ENCODE measurements around the gene SHANK3.
"Not testable (repeated sequence)": the region's sequence is repeated elsewhere in the genome, so short reads cannot be mapped to it uniquely, and the experiment has no call there.

Gene SHANK3

DNA sequence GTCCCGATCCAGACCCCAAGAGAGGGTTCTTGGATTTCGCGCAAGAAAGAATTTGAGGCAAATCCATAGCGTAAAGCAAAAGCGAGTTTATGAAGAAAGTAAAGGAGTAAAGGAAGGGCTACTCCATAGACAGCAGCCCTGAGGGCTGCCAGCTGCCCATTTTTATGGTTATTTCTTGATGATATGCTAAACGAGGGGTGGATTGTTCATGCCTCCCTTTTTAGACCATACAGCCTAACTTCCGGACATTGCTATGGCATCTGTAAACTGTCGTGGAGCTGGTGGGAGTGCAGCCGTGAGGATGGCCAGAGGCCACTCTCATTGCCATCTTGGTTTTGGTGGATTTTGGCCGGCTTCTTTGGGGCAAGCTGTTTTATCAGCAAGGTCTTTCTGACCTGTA is 19.4 kb upstream of the SHANK3 start:
- Histone ChIP-seq H3K27me3 (replicated peaks in 2 of 5; ENCODE audit: control insufficient read depth in 4 of 5, insufficient read depth in 5 of 5, low read length in 4 of 5) (no peaks in the 10 kb centered on the region), H3K27ac (ENCODE audit: insufficient read depth in 1 of 2, low read depth in 1 of 2, low read length in 2 of 2, poor library complexity in 1 of 2, severe bottlenecking in 2 of 2) (no peak overlapping the region), H3K9me3 (ENCODE audit: control extremely low read depth in 1 of 5, control insufficient read depth in 4 of 5, insufficient read depth in 2 of 5, low read depth in 1 of 5, low read length in 4 of 5) (peaks cover 0 to 5% (median 0%) of the 10 kb centered on the region in 5 experiments), H3K36me3 (ENCODE audit: control insufficient read depth in 4 of 4, insufficient read depth in 4 of 4, low read length in 3 of 4) (no peaks in the 10 kb centered on the region), H3K4me3 (ENCODE audit: control insufficient read depth in 1 of 7, extremely low read depth in 1 of 7, insufficient read depth in 4 of 7, low read depth in 2 of 7, low read length in 6 of 7) (no peak overlapping the region), H3K4me1 (ENCODE audit: control extremely low read depth in 1 of 4, control insufficient read depth in 4 of 4, insufficient read depth in 4 of 4, low read length in 3 of 4) (peaks cover 0 to 16% (median 2%) of the 10 kb centered on the region in 4 experiments)
- ChIA-PET POLR2A (no interaction called here), CTCF (no interaction called here)
- 100% methylated on average over 9 of the region's 10 CpGs for WGBS (ENCODE audit: insufficient coverage)
- no peak for DNase-seq

DNA sequence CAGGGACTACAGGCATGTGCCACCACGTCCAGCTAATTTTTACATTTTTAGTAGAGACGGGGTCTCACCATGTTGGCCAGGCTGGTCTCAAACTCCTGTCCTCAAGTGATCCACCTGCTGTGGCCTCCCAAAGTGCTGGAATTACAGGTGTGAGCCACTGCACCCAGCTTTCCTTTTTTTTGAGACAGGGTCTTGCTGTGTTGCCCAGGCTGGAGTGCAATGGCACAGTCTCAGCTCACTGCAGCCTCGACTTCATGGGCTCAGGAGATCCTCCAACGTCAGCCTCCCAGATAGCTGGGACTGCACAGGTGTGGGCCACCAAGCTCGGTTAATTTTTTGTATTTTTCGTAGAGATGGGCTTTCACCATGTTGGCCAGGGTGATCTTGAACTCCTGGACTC is 18.0 kb upstream of the SHANK3 start:
- peaks cover 0 to 16% (median 2%) of the 10 kb centered on the region in 4 experiments for H3K4me1 ChIP-seq (ENCODE audit: control extremely low read depth in 1 of 4, control insufficient read depth in 4 of 4, insufficient read depth in 4 of 4, low read length in 3 of 4)
- H3K4me3 ChIP-seq (ENCODE audit: control insufficient read depth in 1 of 7, extremely low read depth in 1 of 7, insufficient read depth in 4 of 7, low read depth in 2 of 7, low read length in 6 of 7); H3K9me3 ChIP-seq (ENCODE audit: control extremely low read depth in 1 of 5, control insufficient read depth in 4 of 5, insufficient read depth in 2 of 5, low read depth in 1 of 5, low read length in 4 of 5); DNase-seq; POLR2A ChIA-PET; H3K27ac ChIP-seq (ENCODE audit: insufficient read depth in 1 of 2, low read depth in 1 of 2, low read length in 2 of 2, poor library complexity in 1 of 2, severe bottlenecking in 2 of 2); H3K27me3 ChIP-seq (replicated peaks in 2 of 5; ENCODE audit: control insufficient read depth in 4 of 5, insufficient read depth in 5 of 5, low read length in 4 of 5); H3K36me3 ChIP-seq (ENCODE audit: control insufficient read depth in 4 of 4, insufficient read depth in 4 of 4, low read length in 3 of 4): not testable (repeated sequence)
- whole genome bisulfite sequencing (ENCODE audit: insufficient coverage) = 90% methylated on average over 6 of the region's 6 CpGs
- CTCF ChIA-PET = interaction anchor here (1.0 kb wide), 1 partner anchor 15 kb away, joined by 3 read pairs; no protein-coding TSS in a partner anchor

DNA sequence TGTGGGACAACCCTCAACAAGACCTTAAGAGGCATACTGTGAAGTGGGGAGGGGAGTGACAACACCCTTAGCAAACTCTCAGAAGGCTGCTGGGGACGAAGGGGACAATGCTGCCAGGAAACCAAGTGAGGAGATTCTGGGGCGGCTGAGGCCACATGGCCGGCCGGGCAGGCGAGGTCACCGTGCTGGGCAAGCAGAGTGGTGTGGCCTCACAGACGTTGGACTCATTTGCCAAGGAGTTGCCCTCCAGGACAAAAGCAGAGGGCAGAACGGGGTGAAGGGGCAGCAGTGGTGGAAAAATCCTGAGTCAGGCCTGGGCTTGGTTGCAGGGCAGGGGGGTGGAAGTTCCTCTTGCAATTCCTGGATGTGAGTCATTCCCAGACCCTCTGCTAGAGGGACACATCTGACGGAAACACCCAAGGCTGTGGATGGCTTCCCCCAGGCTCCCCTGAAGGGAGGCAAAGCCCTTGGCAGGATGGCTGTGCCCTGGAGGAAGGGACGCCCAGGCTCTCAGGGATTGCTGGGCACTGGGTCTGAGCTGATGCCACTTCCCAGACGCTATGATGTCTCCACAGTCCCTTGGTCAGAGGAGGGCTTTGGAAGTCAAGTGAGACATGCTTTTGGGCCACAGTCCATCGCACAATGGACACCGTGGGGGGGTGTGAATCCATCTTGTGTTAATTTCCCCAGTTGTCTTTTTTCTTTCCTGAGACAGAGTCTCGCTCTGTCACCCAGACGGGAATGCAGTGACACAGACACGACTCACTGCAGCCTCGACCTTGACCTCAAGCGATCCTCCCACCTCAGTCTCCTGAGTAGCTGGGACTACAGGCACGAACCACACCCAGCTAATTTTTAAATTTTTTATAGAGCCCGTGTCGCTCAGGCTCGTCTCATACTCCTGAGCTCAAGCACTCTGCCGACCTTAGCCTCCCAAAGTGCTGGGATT is 16.2 kb upstream of the SHANK3 start:
- peaks cover 0 to 16% (median 2%) of the 10 kb centered on the region in 4 experiments for H3K4me1 ChIP-seq (ENCODE audit: control extremely low read depth in 1 of 4, control insufficient read depth in 4 of 4, insufficient read depth in 4 of 4, low read length in 3 of 4)
- ChIA-PET CTCF (interaction anchor here (1.6 kb wide), 1 partner anchor 14 kb away, joined by 8 read pairs; no protein-coding TSS in a partner anchor), POLR2A (interaction anchor here (0.6 kb wide), 1 partner anchor 32 kb away, joined by 3 read pairs; no protein-coding TSS in a partner anchor)
- WGBS (ENCODE audit: insufficient coverage) = 88% methylated on average over 18 of the region's 23 CpGs
- no peak overlapping the region for H3K4me3 ChIP-seq (ENCODE audit: control insufficient read depth in 1 of 7, extremely low read depth in 1 of 7, insufficient read depth in 4 of 7, low read depth in 2 of 7, low read length in 6 of 7)
- DNase-seq = peak in 1 of 3 donors; percentile 77
- H3K36me3 ChIP-seq (ENCODE audit: control insufficient read depth in 4 of 4, insufficient read depth in 4 of 4, low read length in 3 of 4) = no peaks in the 10 kb centered on the region
- peaks cover 0 to 1% (median 0%) of the 10 kb centered on the region in 5 experiments for H3K9me3 ChIP-seq (ENCODE audit: control extremely low read depth in 1 of 5, control insufficient read depth in 4 of 5, insufficient read depth in 2 of 5, low read depth in 1 of 5, low read length in 4 of 5)
- no peaks in the 10 kb centered on the region for H3K27me3 ChIP-seq (replicated peaks in 2 of 5; ENCODE audit: control insufficient read depth in 4 of 5, insufficient read depth in 5 of 5, low read length in 4 of 5)
- no peak overlapping the region for H3K27ac ChIP-seq (ENCODE audit: insufficient read depth in 1 of 2, low read depth in 1 of 2, low read length in 2 of 2, poor library complexity in 1 of 2, severe bottlenecking in 2 of 2)

DNA sequence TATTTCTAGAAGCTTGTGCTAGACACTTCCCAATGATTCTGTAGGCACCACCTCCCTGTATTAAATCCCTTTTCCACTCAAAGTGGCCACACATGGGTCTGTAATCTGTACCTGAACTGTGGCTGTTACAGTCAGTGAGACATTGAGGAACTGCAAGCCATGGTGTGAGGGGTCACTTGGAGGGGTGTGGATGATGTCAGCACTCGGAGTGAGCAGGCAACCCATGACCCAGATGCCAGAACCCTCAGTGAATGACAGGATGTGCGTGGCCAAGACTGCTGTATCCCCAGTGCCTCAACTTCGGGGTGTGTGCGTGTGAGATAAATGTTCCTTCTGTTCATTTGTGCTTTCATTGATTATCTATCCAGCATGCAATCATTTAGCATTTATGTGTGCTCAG is 14.7 kb upstream of the SHANK3 start:
- Histone ChIP-seq H3K9me3 (ENCODE audit: control extremely low read depth in 1 of 5, control insufficient read depth in 4 of 5, insufficient read depth in 2 of 5, low read depth in 1 of 5, low read length in 4 of 5) (peaks cover 0 to 1% (median 0%) of the 10 kb centered on the region in 5 experiments), H3K27me3 (replicated peaks in 2 of 5; ENCODE audit: control insufficient read depth in 4 of 5, insufficient read depth in 5 of 5, low read length in 4 of 5) (no peaks in the 10 kb centered on the region), H3K4me1 (ENCODE audit: control extremely low read depth in 1 of 4, control insufficient read depth in 4 of 4, insufficient read depth in 4 of 4, low read length in 3 of 4) (peaks cover 0 to 16% (median 2%) of the 10 kb centered on the region in 4 experiments), H3K27ac (ENCODE audit: insufficient read depth in 1 of 2, low read depth in 1 of 2, low read length in 2 of 2, poor library complexity in 1 of 2, severe bottlenecking in 2 of 2) (no peak overlapping the region), H3K4me3 (ENCODE audit: control insufficient read depth in 1 of 7, extremely low read depth in 1 of 7, insufficient read depth in 4 of 7, low read depth in 2 of 7, low read length in 6 of 7) (no peak overlapping the region), H3K36me3 (ENCODE audit: control insufficient read depth in 4 of 4, insufficient read depth in 4 of 4, low read length in 3 of 4) (no peaks in the 10 kb centered on the region)
- ChIA-PET CTCF (interaction anchor here (1.6 kb wide), 1 partner anchor 16 kb away, joined by 8 read pairs; no protein-coding TSS in a partner anchor), POLR2A (no interaction called here)
- peak in 2 of 3 donors; percentile 44 to 48 for DNase-seq
- no CpG with 5 or more reads among the region's 4 CpGs for WGBS (ENCODE audit: insufficient coverage)

DNA sequence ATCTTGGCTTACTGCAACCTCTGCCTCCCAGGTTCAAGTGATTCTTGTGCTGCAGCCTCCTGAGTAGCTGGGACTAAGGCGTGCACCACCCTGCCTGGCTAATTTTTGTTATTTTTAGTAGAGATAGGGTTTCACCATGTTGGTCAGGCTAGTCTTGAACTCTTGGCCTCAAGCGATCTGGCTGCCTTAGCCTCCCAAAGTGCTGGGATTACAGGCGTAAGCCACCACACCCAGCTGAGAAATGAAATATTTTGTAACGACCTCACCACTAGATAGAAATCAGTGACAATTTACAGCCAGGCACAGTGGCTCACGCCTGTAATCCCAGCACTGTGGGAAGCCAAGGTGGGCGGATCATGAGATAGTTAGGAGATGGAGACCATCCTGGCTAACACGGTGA is 12.9 kb upstream of the SHANK3 start:
- CTCF ChIA-PET = interaction anchor here (0.7 kb wide), 1 partner anchor 38 kb away, joined by 3 read pairs; no protein-coding TSS in a partner anchor
- H3K4me3 ChIP-seq (ENCODE audit: control insufficient read depth in 1 of 7, extremely low read depth in 1 of 7, insufficient read depth in 4 of 7, low read depth in 2 of 7, low read length in 6 of 7); DNase-seq; H3K27me3 ChIP-seq (replicated peaks in 2 of 5; ENCODE audit: control insufficient read depth in 4 of 5, insufficient read depth in 5 of 5, low read length in 4 of 5); H3K27ac ChIP-seq (ENCODE audit: insufficient read depth in 1 of 2, low read depth in 1 of 2, low read length in 2 of 2, poor library complexity in 1 of 2, severe bottlenecking in 2 of 2); POLR2A ChIA-PET; H3K36me3 ChIP-seq (ENCODE audit: control insufficient read depth in 4 of 4, insufficient read depth in 4 of 4, low read length in 3 of 4); H3K9me3 ChIP-seq (ENCODE audit: control extremely low read depth in 1 of 5, control insufficient read depth in 4 of 5, insufficient read depth in 2 of 5, low read depth in 1 of 5, low read length in 4 of 5): not testable (repeated sequence)
- 96% methylated on average over 4 of the region's 7 CpGs for WGBS (ENCODE audit: insufficient coverage)
- H3K4me1 ChIP-seq (ENCODE audit: control extremely low read depth in 1 of 4, control insufficient read depth in 4 of 4, insufficient read depth in 4 of 4, low read length in 3 of 4) = peaks cover 0 to 16% (median 2%) of the 10 kb centered on the region in 4 experiments

DNA sequence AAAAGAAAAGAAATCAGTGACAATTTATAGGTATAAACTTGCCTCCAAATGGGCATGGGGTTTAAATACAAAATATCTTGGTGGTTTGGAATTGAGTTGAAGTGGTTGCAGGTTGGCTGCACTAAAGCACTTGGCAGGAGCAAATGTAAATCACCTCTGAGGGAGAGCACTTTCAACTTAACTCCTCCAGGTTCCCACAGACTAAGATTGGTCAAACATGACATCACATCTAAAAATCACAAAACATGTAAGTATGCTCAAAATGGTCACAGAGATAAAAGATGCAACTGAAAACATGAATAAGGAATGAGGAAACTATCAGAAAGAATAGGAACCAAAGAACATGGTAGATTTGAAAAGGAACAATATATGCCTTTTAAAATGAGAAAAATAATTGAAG is 12.3 kb upstream of the SHANK3 start:
- H3K4me3 ChIP-seq (ENCODE audit: control insufficient read depth in 1 of 7, extremely low read depth in 1 of 7, insufficient read depth in 4 of 7, low read depth in 2 of 7, low read length in 6 of 7) = no peak overlapping the region
- H3K4me1 ChIP-seq (ENCODE audit: control extremely low read depth in 1 of 4, control insufficient read depth in 4 of 4, insufficient read depth in 4 of 4, low read length in 3 of 4) = peaks cover 0 to 16% (median 2%) of the 10 kb centered on the region in 4 experiments
- H3K9me3 ChIP-seq (ENCODE audit: control extremely low read depth in 1 of 5, control insufficient read depth in 4 of 5, insufficient read depth in 2 of 5, low read depth in 1 of 5, low read length in 4 of 5) = peaks cover 0 to 1% (median 0%) of the 10 kb centered on the region in 5 experiments
- no peaks in the 10 kb centered on the region for H3K27me3 ChIP-seq (replicated peaks in 2 of 5; ENCODE audit: control insufficient read depth in 4 of 5, insufficient read depth in 5 of 5, low read length in 4 of 5)
- ChIA-PET CTCF (interaction anchor here (1.8 kb wide), 1 partner anchor 19 kb away, joined by 6 read pairs; no protein-coding TSS in a partner anchor), POLR2A (no interaction called here)
- H3K36me3 ChIP-seq (ENCODE audit: control insufficient read depth in 4 of 4, insufficient read depth in 4 of 4, low read length in 3 of 4) = no peaks in the 10 kb centered on the region
- no peak overlapping the region for H3K27ac ChIP-seq (ENCODE audit: insufficient read depth in 1 of 2, low read depth in 1 of 2, low read length in 2 of 2, poor library complexity in 1 of 2, severe bottlenecking in 2 of 2)
- DNase-seq = no peak

DNA sequence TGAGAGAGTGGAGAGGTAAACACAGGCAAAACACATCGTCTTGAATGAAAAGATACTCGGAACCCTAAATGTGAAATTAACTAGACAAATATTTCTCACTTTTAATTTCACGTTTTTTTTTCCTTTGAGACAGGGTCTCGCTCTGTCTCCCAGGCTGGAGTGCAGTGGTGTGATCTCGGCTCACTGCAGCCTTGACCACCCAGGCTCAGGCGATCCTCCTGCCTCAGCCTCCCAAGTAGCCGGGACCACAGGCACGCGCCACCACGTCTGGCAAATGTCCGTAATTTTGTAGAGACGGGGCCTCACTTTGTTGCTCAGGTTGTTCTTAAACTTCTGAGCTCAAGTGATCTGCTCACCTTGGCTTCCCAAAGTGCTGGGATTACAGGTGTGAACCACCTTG is 7.4 kb upstream of the SHANK3 start:
- ChIA-PET CTCF (interaction anchor here (0.9 to 5.3 kb wide), 2 partner anchors 24 to 31 kb away, joined by 3 to 33 read pairs; no protein-coding TSS in a partner anchor), POLR2A (interaction anchor here (1.0 kb wide), 1 partner anchor 10 kb away, joined by 3 read pairs; no protein-coding TSS in a partner anchor)
- DNase-seq = no peak
- Histone ChIP-seq H3K9me3 (ENCODE audit: control extremely low read depth in 1 of 5, control insufficient read depth in 4 of 5, insufficient read depth in 2 of 5, low read depth in 1 of 5, low read length in 4 of 5) (peaks cover 0 to 1% (median 0%) of the 10 kb centered on the region in 5 experiments), H3K27me3 (replicated peaks in 2 of 5; ENCODE audit: control insufficient read depth in 4 of 5, insufficient read depth in 5 of 5, low read length in 4 of 5) (no peaks in the 10 kb centered on the region), H3K4me1 (ENCODE audit: control extremely low read depth in 1 of 4, control insufficient read depth in 4 of 4, insufficient read depth in 4 of 4, low read length in 3 of 4) (peaks cover 0 to 7% (median 0%) of the 10 kb centered on the region in 4 experiments), H3K4me3 (ENCODE audit: control insufficient read depth in 1 of 7, extremely low read depth in 1 of 7, insufficient read depth in 4 of 7, low read depth in 2 of 7, low read length in 6 of 7) (no peak overlapping the region), H3K27ac (ENCODE audit: insufficient read depth in 1 of 2, low read depth in 1 of 2, low read length in 2 of 2, poor library complexity in 1 of 2, severe bottlenecking in 2 of 2) (no peak overlapping the region), H3K36me3 (ENCODE audit: control insufficient read depth in 4 of 4, insufficient read depth in 4 of 4, low read length in 3 of 4) (no peaks in the 10 kb centered on the region)
- 99% methylated on average over 10 of the region's 12 CpGs for WGBS (ENCODE audit: insufficient coverage)
